IMR-90 (cell line): ENCODE results near the gene NR6A1. TPM values are rescaled to one million over a fixed set of nuclear protein-coding genes. Genes with fewer than 3 reads are reported as not detected.

Source experiments
- ATAC-seq: fragments of 200-7000 bp; cut with Tn5 transposase; 2 replicates; pipeline ENCODE4 v1.9.1; 2020; ENCODE audit warnings: low read depth, mild to moderate bottlenecking, moderate library complexity
- BruUV-seq: library from RNA; stranded (reverse); fragments of 400-500 nt; replicated peaks from 2 replicates; lab custom pipeline; 2021; lab: Mats Ljungman, UMichigan
- CTCF ChIA-PET: fragments of 300-600 bp; formaldehyde crosslinking; extraction: SDS; loops from one replicate; lab custom pipeline; 2021; ENCODE audit warnings: antibody characterized with exemption; lab: Yijun Ruan, JAX
- POLR2A ChIA-PET: fragments of 300-600 bp; sonication (Branson Sonifier 250); formaldehyde crosslinking; loops from one replicate; lab custom pipeline; 2022; ENCODE audit warnings: antibody characterized with exemption; ENCODE audit not compliant: unreplicated experiment; lab: Charles Lee
- DNase-seq: peaks from one replicate; pipeline ENCODE4 v3.0.0; 2013
- H2AFZ ChIP-seq: replicated peaks from 2 replicates; pipeline ENCODE3; 2013; ENCODE audit warnings: low read length, mild to moderate bottlenecking; ENCODE audit not compliant: poor library complexity
- H2AK5ac ChIP-seq: 2 replicates; pipeline ENCODE4 v1.6.1; 2013; ENCODE audit warnings: low read depth, low read length, inconsistent platforms
- H2AK9ac ChIP-seq: replicated peaks from 2 replicates; pipeline ENCODE3; 2013; ENCODE audit warnings: mild to moderate bottlenecking, low read depth, low read length, moderate library complexity; ENCODE audit not compliant: poor library complexity
- H2BK120ac ChIP-seq: 2 replicates; pipeline ENCODE4 v1.6.1; 2013; ENCODE audit warnings: low read depth, low read length, inconsistent platforms
- H2BK15ac ChIP-seq: 3 replicates; pipeline ENCODE4 v1.6.1; 2013; ENCODE audit warnings: low read depth, low read length, inconsistent platforms
- H2BK20ac ChIP-seq: 2 replicates; pipeline ENCODE4 v1.6.1; 2013; ENCODE audit warnings: low read depth, mild to moderate bottlenecking, inconsistent platforms, low read length, moderate library complexity
- H2BK5ac ChIP-seq: 2 replicates; pipeline ENCODE4 v1.6.1; 2013; ENCODE audit warnings: mild to moderate bottlenecking, low read depth, low read length, inconsistent platforms; ENCODE audit not compliant: poor library complexity, severe bottlenecking
- H3K14ac ChIP-seq: replicated peaks from 2 replicates; pipeline ENCODE4 v1.6.1; 2013; ENCODE audit warnings: low read depth, low read length, inconsistent platforms
- H3K18ac ChIP-seq: 2 replicates; pipeline ENCODE4 v1.6.1; 2013; ENCODE audit warnings: low read depth, low read length, control low read depth
- H3K23ac ChIP-seq: 2 replicates; pipeline ENCODE4 v1.6.1; 2013; ENCODE audit warnings: low read depth, low read length, inconsistent platforms
- H3K27ac ChIP-seq: 2 replicates; pipeline ENCODE4 v1.5.1; 2013; ENCODE audit warnings: mild to moderate bottlenecking, control low read depth, low read length; ENCODE audit not compliant: insufficient read depth
- H3K27me3 ChIP-seq: 2 replicates; pipeline ENCODE4 v1.6.1; 2013; ENCODE audit warnings: low read length; ENCODE audit not compliant: control insufficient read depth, insufficient read depth
- H3K36me3 ChIP-seq: 2 replicates; pipeline ENCODE4 v1.6.1; 2013; ENCODE audit warnings: low read length, mixed read lengths; ENCODE audit not compliant: control insufficient read depth, insufficient read depth
- H3K4ac ChIP-seq: 2 replicates; pipeline ENCODE4 v1.6.1; 2013; ENCODE audit warnings: low read depth, low read length, inconsistent platforms
- H3K4me1 ChIP-seq: 2 replicates; pipeline ENCODE4 v1.6.1; 2013; ENCODE audit warnings: low read length, mixed read lengths; ENCODE audit not compliant: control insufficient read depth, insufficient read depth
- H3K4me2 ChIP-seq: 2 replicates; pipeline ENCODE4 v1.6.1; 2013; ENCODE audit warnings: low read depth, mild to moderate bottlenecking, control low read depth, low read length, moderate library complexity
- H3K4me3 ChIP-seq: 2 replicates; pipeline ENCODE4 v1.5.1; 2013; ENCODE audit warnings: low read depth, mild to moderate bottlenecking, control low read depth, low read length, moderate library complexity; ENCODE audit not compliant: insufficient read depth
- H3K56ac ChIP-seq: 2 replicates; pipeline ENCODE4 v1.6.1; 2013; ENCODE audit warnings: low read length, inconsistent platforms; ENCODE audit not compliant: insufficient read depth; ENCODE audit errors: extremely low read depth
- H3K79me1 ChIP-seq, 2 experiments: 2 replicates each; pipeline ENCODE4 v1.6.1; 2013; ENCODE audit warnings: low read length in 2 of 2, inconsistent platforms in 1 of 2, low read depth in 1 of 2
- H3K9ac ChIP-seq: 2 replicates; pipeline ENCODE4 v1.6.1; 2013; ENCODE audit warnings: low read depth, low read length, control low read depth
- H3K9me1 ChIP-seq: 2 replicates; pipeline ENCODE4 v1.6.1; 2013; ENCODE audit warnings: low read length, inconsistent platforms; ENCODE audit not compliant: insufficient read depth
- H3K9me3 ChIP-seq: 2 replicates; pipeline ENCODE4 v1.6.1; 2013; ENCODE audit warnings: low read length; ENCODE audit not compliant: control insufficient read depth, insufficient read depth
- H4K20me1 ChIP-seq: 2 replicates; pipeline ENCODE4 v1.6.1; 2013; ENCODE audit warnings: low read length, inconsistent platforms; ENCODE audit not compliant: insufficient read depth
- H4K5ac ChIP-seq: 2 replicates; pipeline ENCODE4 v1.6.1; 2013; ENCODE audit warnings: mild to moderate bottlenecking, low read depth, low read length, control low read depth
- H4K8ac ChIP-seq, 2 experiments: 2 replicates each; pipeline ENCODE4 v1.6.1; 2013; ENCODE audit warnings: low read depth in 2 of 2, low read length in 2 of 2, control low read depth in 1 of 2, inconsistent platforms in 1 of 2
- H4K91ac ChIP-seq: 2 replicates; pipeline ENCODE4 v1.6.1; 2013; ENCODE audit warnings: low read depth, low read length, inconsistent platforms; ENCODE audit not compliant: insufficient read depth
- CTCF ChIP-seq: conservative IDR thresholded peaks from 2 replicates; pipeline ENCODE4 v1.5.1; 2012; ENCODE audit warnings: mild to moderate bottlenecking, low read depth, low read length, improper control_type of control experiment
- MAZ ChIP-seq: IDR thresholded peaks from 2 replicates; pipeline ENCODE4 v1.6.1; 2012; ENCODE audit warnings: low read depth, mild to moderate bottlenecking, low read length, improper control_type of control experiment, moderate library complexity, borderline replicate concordance
- NFE2L2 ChIP-seq: fragments of 150-350 bp; IDR thresholded peaks from 2 replicates; pipeline ENCODE4 v1.6.1; 2016; ENCODE audit warnings: low read depth, mild to moderate bottlenecking, low read length
- RAD21 ChIP-seq: IDR thresholded peaks from 2 replicates; pipeline ENCODE4 v1.6.1; 2012; ENCODE audit warnings: low read length, improper control_type of control experiment
- RCOR1 ChIP-seq: IDR thresholded peaks from 2 replicates; pipeline ENCODE4 v1.6.1; 2012; ENCODE audit warnings: mild to moderate bottlenecking, low read length, improper control_type of control experiment; ENCODE audit not compliant: insufficient replicate concordance
- SMC3 ChIP-seq: fragments of 150-350 bp; IDR thresholded peaks from 2 replicates; pipeline ENCODE4 v1.6.1; 2016; ENCODE audit warnings: low read depth, mild to moderate bottlenecking, antibody characterized with exemption, low read length, moderate library complexity
- WGBS, 2 experiments: methylation state at CpG; one replicate each; pipeline versions ENCODE4 v1.1.5 to v1.1.7; 2013; ENCODE audit warnings: missing lambda C conversion rate in 2 of 2; ENCODE audit not compliant: insufficient read length in 1 of 2; ENCODE audit errors: extremely low coverage in 2 of 2; 5-methylcytosine and 5-hydroxymethylcytosine counted together
- dilution Hi-C: fragments of 300-500 bp; cut with HindIII; formaldehyde crosslinking; loops from one replicate; pipeline ENCODE4 v1.14.3; 2018; ENCODE audit warnings: low sequenced_read_pairs; ENCODE audit not compliant: unreplicated experiment
- in situ Hi-C: fragments of 300-500 bp; cut with MboI; formaldehyde crosslinking; loops from 3 replicates; pipeline ENCODE4 v1.14.3; 2019; ENCODE audit warnings: low sequenced_read_pairs, inconsistent platforms, mixed read lengths
- intact Hi-C: fragments of 100-400 bp; cut with micrococcal nuclease; formaldehyde crosslinking; loops from 2 replicates; pipeline ENCODE4 v1.10.0; 2022
- polyA plus RNA-seq, 3 experiments: library from polyadenylated mRNA; depleted of rRNA; stranded (reverse); fragments of >200 nt; gene quantifications; 2 replicates each; pipeline ENCODE4 v1.2.3, GENCODE V29; 2012; ENCODE audit warnings: low replicate concordance in 1 of 3
- total RNA-seq: library from RNA; depleted of rRNA; stranded (reverse); fragments of >200 nt; gene quantifications from 2 replicates; pipeline ENCODE4 v1.2.3, GENCODE V29; 2012

The NR6A1 gene
- total and polyA plus RNA-seq, 2 of the 4 experiments (the other 2 are of a cell fraction) = 0.14 to 0.36 TPM

GRCh38 chr9:124771867-124772679, 962 bp upstream of the NR6A1 start:
- H3K27me3 ChIP-seq = peaks cover 35% of the 10 kb centered on the region
- 14% methylated on average over 25 of the region's 39 CpGs; no CpG with 5 or more reads in 1 of the 2 experiments for WGBS, 2 experiments
- H3K9me1 ChIP-seq = no peaks in the 10 kb centered on the region
- H3K9ac ChIP-seq = no peak overlapping the region
- no peak overlapping the region for H3K56ac ChIP-seq
- dilution Hi-C loops = no loop called here
- no peak overlapping the region for H4K5ac ChIP-seq
- in situ Hi-C loops = loop anchor here (5.0 to 10.0 kb wide), 3 partner anchors 80 to 600 kb away; partner anchors contain the start of genes SCAI and WDR38
- no peak overlapping the region for H3K14ac ChIP-seq
- peak; percentile 68 for DNase-seq
- H3K4me3 ChIP-seq = peak overlapping the region; percentile 58
- H2AK9ac ChIP-seq = peak overlapping the region; percentile 70
- H4K20me1 ChIP-seq = peaks cover 12% of the 10 kb centered on the region
- intact Hi-C loops = no loop called here
- no peak overlapping the region for H2BK20ac ChIP-seq
- H3K36me3 ChIP-seq = no peaks in the 10 kb centered on the region
- H3K4ac ChIP-seq = no peak overlapping the region
- H2BK120ac ChIP-seq = no peak overlapping the region
- H3K4me1 ChIP-seq = peaks cover 4% of the 10 kb centered on the region; the same call in 1 of the 2 replicates
- H2AK5ac ChIP-seq = peak overlapping the region; percentile 40; the same call in 1 of the 2 replicates
- ChIA-PET CTCF (interaction anchor here (0.6 to 9.5 kb wide), 6 partner anchors 11 to 82 kb away, joined by 3 to 165 read pairs (median 5); partner anchors contain the start of gene WDR38), POLR2A (interaction anchor here (0.6 kb wide), 1 partner anchor 76 kb away, joined by 9 read pairs; no protein-coding TSS in a partner anchor)
- peak; percentile 24 for ATAC-seq
- H3K18ac ChIP-seq = no peak overlapping the region
- H2BK5ac ChIP-seq = no peak overlapping the region
- no peak overlapping the region for H3K27ac ChIP-seq
- H2BK15ac ChIP-seq = no peak overlapping the region
- H4K91ac ChIP-seq = no peak overlapping the region
- no peak overlapping the region for H3K23ac ChIP-seq
- no peak overlapping the region; a peak in 1 of 4 replicates for H4K8ac ChIP-seq
- H2AFZ ChIP-seq = peak overlapping the region; percentile 92
- no peaks in the 10 kb centered on the region for H3K9me3 ChIP-seq
- H3K4me2 ChIP-seq = peak overlapping the region; percentile 73
- no peaks in the 10 kb centered on the region for H3K79me1 ChIP-seq
- no TSS peak for BruUV-seq
- TF ChIP-seq RCOR1 = peak; percentile 95
- peak; percentile 44; the same call in 1 of the 2 replicates for TF ChIP-seq MAZ
- TF ChIP-seq CTCF = peak; percentile 95
- no peak for TF ChIP-seq NFE2L2
- peak; percentile 90 for TF ChIP-seq RAD21
- peak; percentile 93 for TF ChIP-seq SMC3
